ENCODE data around the gene POMGNT2. TPM values are rescaled to one million over a fixed set of nuclear protein-coding genes. Genes with fewer than 3 reads are reported as not detected.

Gene POMGNT2
- total and polyA plus RNA-seq, 2 donors (not counting 1 experiment from before 2014, with no cell fraction given): 2.8 to 3.1 TPM

DNA sequence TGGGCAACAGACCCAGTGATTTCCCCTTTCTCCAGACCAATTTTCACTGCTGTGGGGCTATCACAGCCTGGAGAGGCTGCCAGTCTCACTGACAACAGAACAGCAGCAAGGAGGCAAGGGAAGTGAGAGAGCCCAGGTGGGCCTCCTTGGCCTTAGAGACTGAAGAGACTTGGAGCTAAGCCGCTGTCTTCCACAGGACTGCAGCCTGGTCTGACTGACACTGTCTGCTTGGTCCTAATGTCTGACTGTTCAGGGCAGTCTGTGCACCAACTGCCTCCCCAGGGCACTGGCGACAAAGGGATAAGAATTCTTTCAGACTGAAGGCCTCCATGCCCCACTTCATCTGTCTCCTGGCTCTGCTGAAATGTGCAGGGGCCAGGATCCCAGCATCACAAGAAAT lies 11.5 kb downstream of the POMGNT2 start:
- Histone ChIP-seq H4K20me1 (ENCODE audit: control insufficient read depth, insufficient read depth, low read length, poor library complexity, severe bottlenecking) (no peaks in the 10 kb centered on the region), H3K79me2 (ENCODE audit: control insufficient read depth, insufficient read depth, low read length) (peaks cover 2% of the 10 kb centered on the region), H3K4me1 (ENCODE audit: control insufficient read depth in 2 of 2, insufficient read depth in 2 of 2, low read length in 2 of 2) (no peaks in the 10 kb centered on the region), H3K27me3 (replicated peaks in 1 of 4; ENCODE audit: control extremely low read depth in 1 of 4, control insufficient read depth in 3 of 4, insufficient read depth in 4 of 4, low read length in 3 of 4) (no peaks in the 10 kb centered on the region), H3K27ac (ENCODE audit: low read length in 2 of 2) (no peak overlapping the region), H3K9me3 (ENCODE audit: control extremely low read depth in 1 of 3, control insufficient read depth in 2 of 3, insufficient read depth in 1 of 3, low read length in 2 of 3) (no peaks in the 10 kb centered on the region), H3K4me3 (ENCODE audit: control extremely low read depth in 1 of 5, extremely low read depth in 1 of 5, insufficient read depth in 1 of 5, low read depth in 2 of 5, low read length in 4 of 5) (no peak overlapping the region), H3K9ac (ENCODE audit: low read length) (no peak overlapping the region), H3K4me2 (replicated peaks; ENCODE audit: low read depth, low read length, poor library complexity, severe bottlenecking) (no peak overlapping the region), H2AFZ (ENCODE audit: insufficient read depth, low read depth, low read length, poor library complexity, severe bottlenecking) (no peak overlapping the region), H3K36me3 (replicated peaks in 1 of 2; ENCODE audit: control extremely low read depth in 1 of 2, control insufficient read depth in 1 of 2, extremely low read depth in 1 of 2, insufficient read depth in 2 of 2, low read length in 1 of 2) (no peaks in the 10 kb centered on the region)
- POLR2A ChIA-PET: no interaction called here
- no peak for TF ChIP-seq CTCF (IDR thresholded peaks at IDR 0.05)
- no peak for TF ChIP-seq EZH2 (IDR thresholded peaks at IDR 0.05; ENCODE audit: borderline replicate concordance, insufficient read depth, low read depth, low read length, poor library complexity, severe bottlenecking)
- H3K9me3 Mint-ChIP-seq (ENCODE audit: insufficient read depth): no peaks in the 10 kb centered on the region
- WGBS (ENCODE audit: insufficient coverage): 97% methylated on average over 2 of the region's 2 CpGs
- no peaks in the 10 kb centered on the region for H3K27me3 Mint-ChIP-seq
- CTCF ChIA-PET: no interaction called here
- no peak overlapping the region for H3K27ac Mint-ChIP-seq
- no peak for DNase-seq
- no peak for ATAC-seq (ENCODE audit: low read depth)
- H3K4me1 Mint-ChIP-seq: peaks cover 7% of the 10 kb centered on the region
- intact Hi-C loops (cut with micrococcal nuclease): no loop called here
- no peak overlapping the region for H3K4me3 Mint-ChIP-seq

DNA sequence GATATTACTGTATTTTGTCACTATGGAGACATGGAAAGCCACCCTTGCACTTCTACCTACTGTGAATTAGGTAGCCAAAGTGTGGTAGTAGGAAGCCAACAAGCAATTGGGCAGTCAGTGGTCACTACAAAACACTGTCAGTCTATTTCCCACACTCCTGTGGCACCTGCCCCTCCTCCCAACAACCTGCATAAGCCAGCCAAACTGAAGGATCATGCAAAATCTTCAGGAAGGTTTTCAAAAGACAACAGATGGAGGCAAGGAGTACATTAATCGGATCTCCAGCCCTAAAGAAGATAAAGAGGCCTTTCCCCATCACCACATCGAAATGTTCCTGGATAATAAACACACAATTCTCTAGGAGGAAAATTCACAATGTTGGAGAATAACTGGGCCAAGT lies 11.9 kb downstream of the POMGNT2 start:
- TF ChIP-seq CTCF (IDR thresholded peaks at IDR 0.05) (no peak), EZH2 (IDR thresholded peaks at IDR 0.05; ENCODE audit: borderline replicate concordance, insufficient read depth, low read depth, low read length, poor library complexity, severe bottlenecking) (no peak)
- intact Hi-C loops (cut with micrococcal nuclease): no loop called here
- Histone ChIP-seq H3K9me3 (ENCODE audit: control extremely low read depth in 1 of 3, control insufficient read depth in 2 of 3, insufficient read depth in 1 of 3, low read length in 2 of 3) (no peaks in the 10 kb centered on the region), H3K9ac (ENCODE audit: low read length) (no peak overlapping the region), H2AFZ (ENCODE audit: insufficient read depth, low read depth, low read length, poor library complexity, severe bottlenecking) (no peak overlapping the region), H3K4me2 (replicated peaks; ENCODE audit: low read depth, low read length, poor library complexity, severe bottlenecking) (no peak overlapping the region), H3K36me3 (replicated peaks in 1 of 2; ENCODE audit: control extremely low read depth in 1 of 2, control insufficient read depth in 1 of 2, extremely low read depth in 1 of 2, insufficient read depth in 2 of 2, low read length in 1 of 2) (no peaks in the 10 kb centered on the region), H3K27me3 (replicated peaks in 1 of 4; ENCODE audit: control extremely low read depth in 1 of 4, control insufficient read depth in 3 of 4, insufficient read depth in 4 of 4, low read length in 3 of 4) (no peaks in the 10 kb centered on the region), H3K4me1 (ENCODE audit: control insufficient read depth in 2 of 2, insufficient read depth in 2 of 2, low read length in 2 of 2) (no peaks in the 10 kb centered on the region), H3K4me3 (ENCODE audit: control extremely low read depth in 1 of 5, extremely low read depth in 1 of 5, insufficient read depth in 1 of 5, low read depth in 2 of 5, low read length in 4 of 5) (no peak overlapping the region), H4K20me1 (ENCODE audit: control insufficient read depth, insufficient read depth, low read length, poor library complexity, severe bottlenecking) (no peaks in the 10 kb centered on the region), H3K79me2 (ENCODE audit: control insufficient read depth, insufficient read depth, low read length) (peaks cover 2% of the 10 kb centered on the region), H3K27ac (ENCODE audit: low read length in 2 of 2) (no peak overlapping the region)
- ATAC-seq (ENCODE audit: low read depth) (no peak), DNase-seq (no peak)
- ChIA-PET POLR2A (no interaction called here), CTCF (interaction anchor here (0.7 kb wide), 1 partner anchor 17 kb away, joined by 3 read pairs; no protein-coding TSS in a partner anchor)
- Mint-ChIP-seq H3K9me3 (ENCODE audit: insufficient read depth) (no peaks in the 10 kb centered on the region), H3K27ac (no peak overlapping the region), H3K4me3 (no peak overlapping the region), H3K27me3 (no peaks in the 10 kb centered on the region), H3K4me1 (peaks cover 7% of the 10 kb centered on the region)
- WGBS (ENCODE audit: insufficient coverage): no CpG with 5 or more reads among the region's 2 CpGs
